ENCODE results near the gene CBLL1.

Gene CBLL1

DNA sequence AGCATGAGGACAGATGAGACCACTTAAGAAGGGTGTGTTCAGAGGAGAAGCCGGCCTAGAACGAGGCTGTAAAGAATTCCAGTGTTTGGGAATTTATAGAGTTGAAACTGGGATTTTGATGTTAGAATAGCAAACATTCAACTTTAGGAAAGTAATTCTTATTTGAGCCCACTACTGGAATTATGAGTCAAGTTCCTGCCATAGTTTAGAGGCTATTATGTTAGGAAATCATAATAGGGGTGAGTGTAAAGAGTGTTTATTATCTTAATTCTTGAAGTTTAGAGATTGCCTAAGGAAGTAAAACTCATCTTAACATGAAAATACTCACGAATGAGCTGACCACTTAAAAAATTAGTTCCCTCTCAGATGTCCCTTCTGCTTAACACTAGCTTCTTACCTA, 2.1 kb downstream of the CBLL1 start:
- no peak for DNase-seq

DNA sequence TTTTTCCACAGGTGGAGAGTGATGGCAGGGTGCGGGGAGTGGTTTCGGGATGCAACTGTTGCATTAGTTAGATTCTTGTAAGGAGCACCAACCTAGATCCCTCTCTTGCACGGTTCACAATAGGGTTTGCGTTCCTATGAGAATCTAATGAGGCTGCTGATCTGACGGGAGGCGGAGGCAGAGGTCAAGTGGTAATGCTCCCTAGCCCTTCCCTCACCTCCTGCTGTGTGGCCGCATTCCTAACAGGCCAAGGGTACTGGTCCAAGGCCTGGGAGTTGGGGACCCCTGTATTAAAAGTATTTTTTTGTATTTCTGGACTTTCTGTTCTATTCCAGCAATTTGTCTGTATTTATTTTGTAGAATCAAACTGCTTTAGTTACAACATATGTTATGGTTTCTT, 7.2 kb downstream of the CBLL1 start:
- DNase-seq, result no peak

DNA sequence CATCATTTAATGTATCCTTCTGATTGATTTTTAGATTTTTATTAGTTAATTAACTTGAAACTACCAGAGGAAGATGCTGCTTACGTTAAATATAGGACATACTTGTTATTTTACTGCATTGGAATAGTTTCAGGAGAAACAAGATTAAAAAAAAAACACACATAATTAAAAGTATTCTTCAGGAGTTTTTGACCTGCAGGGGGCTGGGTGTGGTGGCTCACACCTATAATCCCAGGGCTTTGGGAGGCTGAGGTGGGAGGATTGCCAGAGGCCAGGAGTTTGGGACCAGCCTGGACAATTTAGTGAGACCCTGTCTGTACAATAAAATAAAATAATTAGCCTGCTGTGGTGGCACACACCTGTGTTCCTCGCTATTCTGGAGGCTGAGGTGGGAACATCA, 10.7 kb downstream of the CBLL1 start:
- DNase-seq, result no peak

DNA sequence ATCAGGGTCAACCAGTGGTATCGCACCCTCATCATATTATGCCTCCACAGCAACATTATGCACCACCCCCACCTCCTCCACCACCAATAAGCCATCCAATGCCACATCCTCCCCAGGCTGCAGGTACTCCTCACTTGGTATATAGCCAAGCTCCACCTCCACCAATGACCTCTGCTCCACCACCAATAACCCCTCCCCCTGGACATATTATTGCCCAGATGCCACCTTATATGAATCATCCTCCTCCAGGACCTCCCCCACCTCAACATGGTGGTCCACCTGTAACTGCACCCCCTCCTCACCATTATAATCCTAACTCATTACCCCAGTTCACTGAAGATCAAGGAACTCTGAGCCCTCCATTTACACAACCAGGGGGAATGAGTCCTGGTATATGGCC, 14.7 kb downstream of the CBLL1 start:
- DNase-seq, result no peak

DNA sequence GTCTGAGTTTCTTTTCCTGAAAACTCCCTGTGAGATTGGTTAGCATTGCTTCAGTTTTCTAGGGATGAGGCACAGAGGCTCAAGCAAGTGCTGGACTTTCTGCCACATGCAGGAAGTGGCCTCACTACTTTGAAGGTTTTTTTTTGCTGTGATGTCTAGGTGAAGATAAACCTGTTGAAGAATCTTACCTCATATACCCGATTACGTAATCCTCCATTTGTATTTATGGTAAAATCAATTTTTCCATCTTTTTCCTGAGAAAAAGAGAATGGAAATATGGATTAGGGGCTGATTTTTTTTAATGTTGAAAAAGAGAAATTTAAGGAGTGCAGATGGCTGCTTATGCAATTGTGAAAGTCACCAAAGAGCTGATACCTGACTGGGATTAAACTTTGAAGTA, 23.4 kb downstream of the CBLL1 start:
- DNase-seq, result no peak

DNA sequence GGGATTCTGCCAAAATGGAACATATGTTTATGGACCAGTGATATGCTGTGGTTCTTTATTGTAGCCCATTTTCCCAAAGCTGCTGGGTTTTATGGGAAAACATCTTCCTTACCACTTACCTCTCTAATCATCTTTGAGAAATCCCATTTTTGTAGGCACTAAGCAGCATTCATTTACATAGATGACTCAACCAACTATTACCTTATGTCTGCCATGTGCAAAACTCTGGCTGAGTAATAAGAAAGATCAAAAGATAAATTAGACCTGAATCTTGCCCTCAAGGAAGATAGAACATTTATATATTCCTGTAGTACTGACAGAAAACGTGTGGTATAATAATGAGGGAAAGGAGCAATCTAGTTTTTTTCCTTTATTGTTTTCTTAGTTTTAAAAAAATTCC, 24.3 kb downstream of the CBLL1 start:
- no peak for DNase-seq

DNA sequence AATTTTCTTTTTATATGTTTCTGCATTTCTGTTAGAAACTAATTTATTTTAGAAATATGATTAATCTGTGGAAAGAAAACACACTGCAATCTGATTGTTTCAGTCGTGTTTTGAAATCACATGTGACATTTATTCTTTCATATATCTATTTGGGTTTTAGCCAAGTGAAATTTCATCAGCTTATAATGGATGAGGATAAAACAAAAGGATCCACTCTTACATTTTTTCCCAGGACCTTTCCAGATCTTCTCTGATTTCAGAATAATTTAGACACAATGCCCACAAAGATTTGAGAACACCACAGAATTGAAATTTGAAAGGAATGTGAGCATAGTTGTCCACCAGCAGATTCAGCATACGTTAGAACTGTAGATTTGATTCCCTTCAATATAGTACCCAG, 29.1 kb downstream of the CBLL1 start:
- no peak for DNase-seq

DNA sequence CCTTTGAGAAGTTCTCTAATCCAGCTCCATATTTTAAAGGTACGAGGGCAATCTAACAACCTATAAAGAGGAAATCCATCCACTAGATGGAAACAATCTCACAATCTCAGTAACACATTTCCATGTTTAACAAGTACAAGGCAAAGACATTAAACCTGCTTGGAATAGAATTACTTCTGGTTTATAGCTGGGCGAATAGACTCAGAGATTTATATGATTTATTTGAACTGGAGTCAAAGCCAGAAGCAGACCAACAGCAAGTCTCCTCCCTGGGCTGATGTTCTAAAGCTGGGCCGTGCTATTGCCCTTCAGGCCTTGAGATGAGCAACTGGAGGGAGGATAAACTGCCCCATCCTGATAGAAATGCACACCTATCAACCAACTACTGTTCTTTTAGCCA, 33.8 kb downstream of the CBLL1 start:
- DNase-seq, result no peak

DNA sequence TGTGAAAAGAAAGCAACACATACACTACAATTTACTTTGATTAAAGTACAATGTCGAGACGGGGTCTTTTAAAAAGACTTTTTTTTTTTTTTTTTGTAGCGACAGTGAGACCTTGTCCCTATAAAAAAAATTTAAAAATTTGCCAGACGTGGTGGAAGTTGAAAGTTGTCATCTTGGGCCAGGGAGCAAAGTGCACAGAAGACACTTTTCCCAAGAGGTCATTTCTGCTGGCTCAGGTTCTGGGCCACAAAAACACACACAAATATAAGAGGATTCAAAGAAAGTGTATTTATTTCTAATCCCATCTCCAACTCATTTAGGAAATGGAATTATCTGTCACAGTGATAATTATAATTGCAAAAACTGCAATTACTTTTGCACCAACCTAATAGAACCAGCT, 34.3 kb downstream of the CBLL1 start:
- no peak for DNase-seq

DNA sequence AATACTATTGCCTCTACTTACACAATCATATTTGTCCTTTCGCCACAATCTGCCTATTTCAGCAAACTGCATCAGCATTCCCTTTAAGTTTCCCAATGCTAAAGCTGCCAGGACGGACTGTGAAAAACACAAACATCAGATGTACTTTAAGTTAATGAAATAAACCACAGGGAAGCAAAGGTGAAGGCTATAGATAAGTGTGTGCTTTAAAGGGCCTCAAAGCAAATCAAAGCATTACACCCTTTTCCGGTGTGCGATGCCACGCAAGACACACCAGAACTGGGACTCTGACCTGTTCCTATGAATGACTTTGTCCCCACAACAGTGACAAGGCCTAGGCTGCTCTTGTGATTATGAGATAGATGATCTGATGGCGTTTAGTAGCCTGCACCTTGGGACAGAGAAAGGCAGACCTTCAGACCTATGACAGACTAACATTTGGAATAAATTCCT, 35.7 kb downstream of the CBLL1 start:
- DNase-seq, result no peak

DNA sequence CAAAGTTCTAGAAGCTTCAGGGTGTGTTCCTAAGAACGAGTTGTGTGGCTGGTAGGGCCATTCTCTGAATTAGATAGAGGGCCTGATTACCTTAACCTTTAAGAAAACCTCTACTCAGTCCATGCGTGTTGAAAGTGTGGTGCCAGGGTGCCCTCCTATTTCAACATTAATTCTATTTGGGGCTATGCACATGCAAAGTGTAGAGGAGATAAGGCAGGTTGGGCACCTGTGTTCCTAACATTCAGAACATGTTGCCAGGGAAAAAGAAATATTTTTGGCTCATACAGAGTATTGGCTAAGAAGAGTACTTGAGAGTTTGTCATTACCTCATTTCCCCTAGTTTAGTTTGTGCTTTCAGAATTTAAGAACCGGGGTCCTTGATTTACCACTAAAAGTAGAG, 38.4 kb downstream of the CBLL1 start:
- DNase-seq, result no peak

DNA sequence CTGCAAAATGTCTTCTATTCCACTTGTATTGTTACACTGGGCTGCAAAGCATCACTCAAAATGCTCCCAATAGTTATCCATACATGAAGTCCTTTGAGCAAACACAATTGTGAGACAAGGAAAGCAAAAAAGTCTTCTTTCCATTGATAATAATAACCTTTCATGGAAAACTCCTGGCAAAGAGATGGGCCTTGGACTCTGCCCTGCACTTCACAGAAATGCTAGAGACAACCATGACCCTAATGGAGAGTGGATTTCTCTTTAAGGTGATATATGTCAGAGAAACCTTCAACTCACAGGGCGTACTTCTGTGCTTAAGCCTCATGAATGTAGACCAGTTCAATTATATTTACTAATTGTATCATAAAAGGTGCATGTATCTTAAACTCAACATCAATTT, 39.7 kb downstream of the CBLL1 start:
- DNase-seq, result no peak

DNA sequence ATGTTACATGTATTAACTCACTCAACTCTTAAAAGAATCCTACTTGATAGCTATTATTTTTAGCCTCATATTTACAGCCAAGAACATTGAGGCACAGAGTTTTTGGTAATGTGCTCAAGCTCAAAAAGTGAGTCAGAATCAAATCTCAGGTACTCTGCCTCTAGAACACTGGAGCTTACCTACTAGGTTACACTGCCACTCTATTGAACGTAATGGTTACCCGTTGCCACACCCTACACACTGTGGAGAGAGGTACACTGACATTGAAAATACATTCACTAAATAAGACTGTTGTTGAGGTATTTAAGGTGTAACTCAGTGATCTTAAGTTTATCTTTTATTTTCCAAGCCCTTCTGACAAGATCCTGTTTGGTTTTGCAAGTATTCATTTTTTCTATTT, 41.2 kb downstream of the CBLL1 start:
- DNase-seq, result no peak

DNA sequence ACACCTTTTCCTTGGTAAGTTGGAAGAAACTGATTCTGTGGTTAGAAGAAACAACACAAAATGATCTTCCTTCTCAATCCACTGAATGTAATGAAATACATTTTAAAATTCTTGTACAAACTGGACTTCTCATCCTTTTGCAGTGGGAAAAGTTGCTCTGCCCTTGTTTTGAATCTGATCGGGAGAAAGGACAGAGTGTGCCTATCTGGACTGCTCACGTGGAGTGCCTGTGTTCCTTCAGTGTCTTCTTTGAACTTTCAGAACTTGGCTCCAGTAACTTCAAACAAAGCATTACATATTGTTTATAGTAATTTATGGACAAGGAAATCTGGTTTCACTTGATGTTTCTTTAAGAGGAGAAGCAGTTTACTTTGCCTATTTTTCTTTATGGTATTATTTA, 42.0 kb downstream of the CBLL1 start:
- no peak for DNase-seq

DNA sequence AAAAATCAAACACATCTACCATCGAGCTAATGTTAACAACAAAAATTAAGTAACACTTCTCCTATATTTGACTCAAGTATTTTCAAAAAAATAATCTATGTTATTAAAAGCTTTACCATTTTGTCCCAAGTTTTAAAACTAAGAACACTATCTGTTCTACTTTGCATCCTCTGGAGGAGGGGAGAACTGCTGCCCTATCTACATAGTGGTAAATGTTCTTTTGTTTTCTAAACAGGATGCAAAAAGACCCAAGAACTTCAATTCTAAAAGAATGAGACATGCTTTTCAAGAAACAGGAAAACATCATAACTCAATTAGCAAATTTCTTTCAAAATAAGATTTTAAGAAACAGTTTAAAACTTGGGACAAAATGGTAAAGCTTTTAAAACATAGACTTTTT, 44.3 kb downstream of the CBLL1 start:
- DNase-seq, result no peak

DNA sequence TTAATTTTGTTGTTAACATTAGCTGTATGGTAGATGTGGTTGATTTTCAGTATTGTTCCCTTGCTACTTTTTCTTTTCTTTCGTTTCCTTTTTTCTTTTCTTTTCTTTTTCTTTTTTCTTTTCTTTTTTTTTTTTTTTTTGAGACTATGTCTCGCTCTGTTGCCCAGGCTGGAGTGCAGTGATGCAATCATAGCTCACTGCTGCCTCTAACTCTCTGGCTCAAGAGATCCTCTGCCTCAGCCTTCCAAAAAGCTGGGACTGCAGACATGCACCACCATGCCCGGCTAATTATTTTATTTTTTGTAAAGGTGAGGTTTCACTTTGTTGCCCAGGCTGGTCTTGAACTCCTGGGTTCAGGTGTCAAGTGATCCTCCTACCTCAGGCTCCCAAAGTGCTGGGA, 44.7 kb downstream of the CBLL1 start:
- no peak for DNase-seq

DNA sequence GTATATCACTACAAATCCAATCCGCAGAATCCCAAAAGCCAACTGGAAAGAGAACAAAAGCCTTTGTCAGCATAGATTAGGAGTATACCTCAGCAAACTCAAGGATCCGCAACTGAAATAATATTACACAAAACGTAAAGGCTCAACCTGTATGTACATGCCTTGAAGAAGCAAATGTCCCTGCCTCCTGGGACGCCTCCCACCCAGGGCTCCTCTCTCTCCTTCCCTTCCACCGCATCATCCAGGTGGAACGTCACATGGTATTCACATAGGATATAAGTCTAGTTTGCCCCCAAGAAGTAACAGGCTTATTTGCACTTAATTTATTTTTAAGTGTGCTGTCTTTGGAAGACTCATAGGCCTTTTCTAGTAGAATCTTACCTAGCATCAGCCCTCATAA, 45.7 kb downstream of the CBLL1 start:
- DNase-seq, result no peak

DNA sequence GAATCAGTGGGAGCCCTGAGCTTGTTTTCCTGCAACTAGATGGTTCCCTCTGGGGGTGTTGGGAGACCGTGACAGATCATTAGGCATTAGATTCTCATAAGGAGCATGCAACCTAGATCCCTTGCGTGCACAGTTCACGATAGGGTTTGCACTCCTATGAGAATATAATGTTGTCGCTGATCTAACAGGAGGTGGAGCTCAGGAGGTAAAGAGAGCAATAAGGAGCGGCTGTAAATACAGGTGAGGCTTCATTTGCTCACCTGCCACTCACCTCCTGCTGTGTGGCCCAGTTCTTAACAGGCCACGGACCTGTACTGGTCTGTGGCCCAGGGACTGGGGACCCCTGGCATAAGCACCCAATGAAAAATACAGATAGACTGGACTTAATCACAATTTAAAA, 48.4 kb downstream of the CBLL1 start:
- DNase-seq, result no peak

DNA sequence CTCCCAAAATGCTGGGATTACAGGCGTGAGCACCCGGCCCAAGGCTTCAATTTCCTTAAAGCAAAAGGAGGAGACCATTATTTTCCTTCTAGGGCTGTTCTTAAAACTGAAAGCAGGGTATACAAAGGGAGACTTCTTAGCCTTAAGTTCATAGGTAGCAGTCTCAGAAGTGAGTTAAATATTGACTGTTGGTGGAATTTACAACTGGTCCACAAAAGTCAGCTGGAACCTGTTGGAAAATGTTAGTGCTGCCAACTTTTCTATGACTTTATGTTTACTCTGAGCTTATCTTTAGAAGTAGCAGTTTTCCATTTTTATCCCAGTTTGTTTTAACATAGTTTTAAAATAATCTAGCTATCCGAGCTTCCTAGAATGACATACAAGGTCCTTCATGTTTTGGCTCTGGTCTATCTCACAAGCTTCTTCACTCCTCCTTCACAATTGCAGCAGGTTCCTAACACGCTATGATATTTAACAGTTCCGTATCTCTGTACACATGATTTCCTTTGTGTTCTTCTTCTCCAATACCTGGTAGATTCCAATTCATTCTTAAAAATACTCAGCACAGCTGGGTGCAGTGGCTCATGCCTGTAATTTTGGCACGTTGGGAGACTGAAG, 55.8 kb downstream of the CBLL1 start:
- no peak for DNase-seq

DNA sequence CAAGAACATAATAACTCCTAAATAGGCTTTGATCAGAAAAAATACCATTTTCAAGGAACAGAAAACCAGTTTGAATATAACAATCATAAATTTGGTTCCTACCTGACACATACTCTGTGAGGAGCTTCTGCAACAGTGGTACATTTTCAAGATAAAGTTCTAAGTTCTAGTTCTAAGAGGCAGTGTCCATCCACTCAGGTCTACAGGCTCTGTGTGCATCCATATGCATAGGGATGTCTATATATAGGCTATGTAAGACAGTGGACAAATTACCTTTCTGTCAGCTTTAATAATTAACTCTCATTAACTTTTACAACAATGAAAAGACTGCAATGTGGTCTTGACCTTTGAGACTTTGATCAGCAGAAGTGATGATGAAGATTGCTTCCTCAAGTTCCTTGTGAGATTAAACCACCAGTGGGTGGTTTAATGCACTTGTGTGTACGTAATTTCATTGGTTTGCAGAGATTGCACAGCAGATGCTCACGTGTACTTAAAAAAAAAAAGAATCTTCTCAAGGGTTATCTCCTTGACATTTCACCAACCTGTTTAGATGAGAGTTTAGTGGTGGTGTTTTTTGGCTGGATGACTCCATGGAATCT, 59.2 kb downstream of the CBLL1 start, which contains the start of gene SLC26A3:
TSS of gene SLC26A3 (minus strand) at position 215 of the 602 bp plus-strand sequence. CDS start 8,714 bp downstream, outside the sequence.
- no peak for DNase-seq

DNA sequence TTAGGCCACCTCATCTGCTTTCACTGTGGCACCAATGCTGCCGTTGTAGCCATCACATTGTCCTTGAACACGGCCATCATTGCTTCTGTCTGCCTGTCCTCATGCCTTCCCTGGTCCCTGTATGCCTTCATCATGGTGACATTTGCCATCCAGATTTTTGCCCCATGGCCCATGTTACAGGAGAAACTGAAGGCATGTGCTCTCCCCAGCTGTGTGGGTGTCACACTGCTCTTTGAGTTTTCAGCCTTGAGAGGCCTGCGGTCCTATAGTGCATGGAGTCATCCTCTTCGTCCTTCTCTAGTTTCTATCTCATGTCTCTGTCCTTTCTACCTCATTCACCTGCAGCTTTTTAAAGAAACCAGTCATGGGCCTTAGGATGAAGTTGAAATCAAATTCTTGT, 65.2 kb downstream of the CBLL1 start:
- DNase-seq, result no peak

DNA sequence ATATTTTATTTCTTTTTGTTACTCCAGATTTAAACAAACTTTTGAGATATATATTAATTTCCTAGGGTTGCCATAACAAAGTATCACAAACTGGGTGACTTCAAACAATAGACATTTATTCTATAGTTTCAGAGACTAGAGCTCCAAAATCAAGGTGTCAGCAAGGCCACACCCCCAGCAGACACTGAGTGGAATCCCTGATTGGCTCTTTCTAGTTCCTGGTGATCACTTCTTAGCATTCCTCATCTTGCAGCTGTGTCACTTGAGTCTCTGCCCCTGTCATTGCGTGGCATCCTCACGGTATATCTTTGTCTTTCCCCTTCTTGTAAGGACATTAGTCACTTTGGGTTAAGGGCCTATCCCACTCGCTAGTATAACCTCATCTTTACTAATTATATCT, 66.7 kb downstream of the CBLL1 start:
- no peak for DNase-seq

All from activated CD4-positive, alpha-beta T cell treated with anti-CD3 and anti-CD28 coated beads for 4 hours (primary cell).